ENCODE measurements around the gene RUBCNL.
"Not testable (repeated sequence)": the region's sequence is repeated elsewhere in the genome, so short reads cannot be mapped to it uniquely, and the experiment has no call there.

The RUBCNL gene, protein sequence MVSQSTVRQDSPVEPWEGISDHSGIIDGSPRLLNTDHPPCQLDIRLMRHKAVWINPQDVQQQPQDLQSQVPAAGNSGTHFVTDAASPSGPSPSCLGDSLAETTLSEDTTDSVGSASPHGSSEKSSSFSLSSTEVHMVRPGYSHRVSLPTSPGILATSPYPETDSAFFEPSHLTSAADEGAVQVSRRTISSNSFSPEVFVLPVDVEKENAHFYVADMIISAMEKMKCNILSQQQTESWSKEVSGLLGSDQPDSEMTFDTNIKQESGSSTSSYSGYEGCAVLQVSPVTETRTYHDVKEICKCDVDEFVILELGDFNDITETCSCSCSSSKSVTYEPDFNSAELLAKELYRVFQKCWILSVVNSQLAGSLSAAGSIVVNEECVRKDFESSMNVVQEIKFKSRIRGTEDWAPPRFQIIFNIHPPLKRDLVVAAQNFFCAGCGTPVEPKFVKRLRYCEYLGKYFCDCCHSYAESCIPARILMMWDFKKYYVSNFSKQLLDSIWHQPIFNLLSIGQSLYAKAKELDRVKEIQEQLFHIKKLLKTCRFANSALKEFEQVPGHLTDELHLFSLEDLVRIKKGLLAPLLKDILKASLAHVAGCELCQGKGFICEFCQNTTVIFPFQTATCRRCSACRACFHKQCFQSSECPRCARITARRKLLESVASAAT

GRCh38 chr13:46387064-46387851 lies at the start of gene RUBCNL:
Gene RUBCNL (minus strand): TSS chr13:46387252. CDS start chr13:46372475, 14,777 bp downstream.
- DNase-seq (ENCODE audit: low read depth in 2 of 2) = no peak

DNA sequence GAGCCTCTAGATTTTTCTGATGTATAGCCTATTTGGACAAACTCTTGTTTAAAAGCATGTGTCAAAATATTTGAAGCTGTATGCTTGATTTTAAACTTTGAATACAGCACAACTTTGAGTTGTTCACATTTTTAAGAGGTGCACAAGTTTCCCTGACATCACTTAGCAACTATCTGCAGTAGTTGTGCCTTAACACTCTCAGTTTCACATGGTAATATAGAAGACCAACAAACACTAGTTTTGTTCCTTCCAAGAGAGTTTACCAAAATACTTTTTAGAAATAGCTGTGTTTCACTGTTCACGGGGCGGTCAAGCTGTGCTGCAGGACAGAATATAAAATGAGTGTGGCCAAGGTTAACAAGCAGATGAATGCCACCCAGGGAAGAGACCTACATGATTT lies 42.5 kb upstream of the RUBCNL start:
- DNase-seq (ENCODE audit: low read depth in 2 of 2) = not testable (repeated sequence)

DNA sequence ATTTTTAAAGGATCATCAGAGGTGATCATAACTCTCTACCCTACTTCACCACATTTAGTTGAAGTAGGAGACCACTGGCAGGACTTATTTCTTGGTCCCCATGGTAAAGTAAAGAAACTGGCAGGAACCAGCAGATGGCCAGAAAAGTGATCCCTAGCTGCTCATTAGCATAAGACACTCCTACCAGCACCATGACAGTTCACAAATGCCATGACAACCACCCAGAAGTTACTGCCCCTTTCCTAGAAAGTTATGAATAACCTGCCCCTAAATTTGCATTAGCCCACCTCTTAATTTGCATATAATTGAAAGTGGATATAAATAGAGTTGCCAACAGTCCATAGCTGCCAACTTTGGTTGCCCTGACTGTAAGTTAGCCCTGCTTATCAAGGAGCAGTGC lies 18.4 kb upstream of the RUBCNL start:
- DNase-seq (ENCODE audit: low read depth in 2 of 2) = no peak

DNA sequence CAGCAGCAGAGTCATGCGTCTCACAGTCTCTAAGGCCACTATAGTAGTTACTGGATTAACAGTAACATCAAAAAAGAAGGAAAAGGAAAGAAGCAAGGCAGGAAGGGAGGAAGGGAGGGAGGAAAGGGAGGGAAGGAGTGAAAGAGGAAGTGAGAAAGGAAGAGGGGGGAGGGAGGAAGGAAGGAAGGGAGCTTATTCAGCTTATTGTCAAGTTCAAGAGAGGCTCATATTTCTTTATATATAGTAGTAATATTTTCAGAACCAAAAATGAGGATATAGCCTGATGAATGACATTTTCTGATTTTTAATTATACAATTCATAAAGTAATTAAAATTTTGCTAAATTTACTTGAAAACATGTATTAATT lies 17.7 kb upstream of the RUBCNL start:
- no peak for DNase-seq (ENCODE audit: low read depth in 2 of 2)

GRCh38 chr13:46403851-46404732 lies 17.0 kb upstream of the RUBCNL start:
- DNase-seq (ENCODE audit: low read depth in 2 of 2) = no peak

- DNase-seq (ENCODE audit: low read depth in 2 of 2) = no peak
These were observed 15.1 kb upstream of the RUBCNL start for GRCh38 chr13:46402178-46402577.

DNA sequence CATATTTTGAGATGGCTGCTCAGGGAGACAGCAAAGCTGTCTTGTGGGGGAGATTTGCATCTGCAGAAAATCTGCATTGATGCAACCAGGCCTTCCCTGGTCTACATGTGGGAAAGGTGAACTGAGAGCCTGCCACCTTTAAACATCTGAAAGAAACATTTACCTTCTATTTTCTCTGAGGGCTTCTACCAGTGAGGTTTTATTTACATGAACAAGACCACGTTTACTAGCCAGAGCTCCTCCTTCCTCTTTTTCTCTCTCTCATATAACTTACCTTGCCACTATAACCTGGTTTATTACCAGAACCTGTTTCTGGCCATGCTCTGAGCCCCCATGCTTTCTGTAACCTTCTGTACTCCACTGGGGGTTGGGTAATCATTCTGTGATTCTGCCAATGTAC lies 14.4 kb upstream of the RUBCNL start:
- no peak for DNase-seq (ENCODE audit: low read depth in 2 of 2)

DNA sequence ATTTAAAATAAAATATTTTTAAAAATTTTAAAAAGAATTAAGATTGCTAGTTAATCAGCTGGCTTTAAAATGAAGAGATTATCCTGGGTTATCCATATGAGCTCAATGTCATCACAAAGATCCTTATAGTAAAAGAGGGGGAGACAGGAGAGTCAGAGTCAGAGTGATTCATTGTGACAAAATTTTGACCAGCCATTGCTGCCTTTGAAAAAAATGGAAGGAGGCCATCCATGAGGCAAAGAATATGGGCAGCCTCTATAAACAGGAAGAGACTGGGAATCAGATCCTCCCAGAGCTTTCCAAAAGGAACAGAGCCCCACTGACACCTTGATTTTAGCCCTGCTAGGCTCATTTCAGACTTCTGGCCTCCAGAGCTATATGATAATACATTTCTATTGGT lies 9.3 kb upstream of the RUBCNL start:
- no peak for DNase-seq (ENCODE audit: low read depth in 2 of 2)

- no peak for DNase-seq (ENCODE audit: low read depth in 2 of 2)
These were observed 5.9 kb upstream of the RUBCNL start for GRCh38 chr13:46392967-46393366.

GRCh38 chr13:46389457-46390451 lies 2.7 kb upstream of the RUBCNL start:
- no peak for DNase-seq (ENCODE audit: low read depth in 2 of 2)

GRCh38 chr13:46388846-46389245 lies 1.8 kb upstream of the RUBCNL start:
- DNase-seq (ENCODE audit: low read depth in 2 of 2) = no peak

- no peak for DNase-seq (ENCODE audit: low read depth in 2 of 2)
These were observed 1.3 kb upstream of the RUBCNL start for GRCh38 chr13:46388308-46388707.

- DNase-seq (ENCODE audit: low read depth in 2 of 2) = no peak
These were observed 524 bp downstream of the RUBCNL start for GRCh38 chr13:46386392-46387063.

GRCh38 chr13:46385946-46386345 lies 1.1 kb downstream of the RUBCNL start:
- no peak for DNase-seq (ENCODE audit: low read depth in 2 of 2)

GRCh38 chr13:46383383-46383782 lies 3.7 kb downstream of the RUBCNL start:
- DNase-seq (ENCODE audit: low read depth in 2 of 2) = no peak

GRCh38 chr13:46382224-46382623 lies 4.8 kb downstream of the RUBCNL start:
- DNase-seq (ENCODE audit: low read depth in 2 of 2) = no peak

DNA sequence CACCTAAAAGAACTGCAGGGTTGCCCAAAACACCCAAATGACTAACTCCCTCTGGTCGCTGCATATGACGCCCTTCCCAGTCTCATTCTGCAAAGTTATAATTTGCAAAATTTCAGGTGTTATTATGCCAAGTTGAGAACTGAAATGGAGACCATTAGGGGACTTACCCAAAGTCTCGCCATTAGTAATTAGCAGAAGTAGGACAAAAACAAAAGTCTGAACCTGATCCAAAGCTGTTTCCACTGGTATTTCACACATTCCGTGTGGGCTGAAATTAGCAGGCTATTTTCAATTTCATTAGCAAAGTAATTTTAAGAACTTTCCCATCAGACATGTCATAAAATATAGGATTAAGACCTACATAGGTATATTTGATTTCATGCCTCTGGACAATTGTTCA lies 6.8 kb downstream of the RUBCNL start:
- DNase-seq (ENCODE audit: low read depth in 2 of 2) = no peak

- DNase-seq (ENCODE audit: low read depth in 2 of 2) = no peak
These were observed 7.4 kb downstream of the RUBCNL start for GRCh38 chr13:46379611-46380010.

GRCh38 chr13:46378411-46378810 lies 8.6 kb downstream of the RUBCNL start:
- no peak for DNase-seq (ENCODE audit: low read depth in 2 of 2)

GRCh38 chr13:46377554-46377953 lies 9.5 kb downstream of the RUBCNL start:
- no peak for DNase-seq (ENCODE audit: low read depth in 2 of 2)

All from stimulated activated CD4-positive, alpha-beta T cell treated with anti-CD3 and anti-CD28 coated beads, Interleukin-1b, Interleukin-23, amount 100 ng/mL, for 1 hour (primary cell).